Activated CD4-positive, alpha-beta T cell treated with anti-CD3 and anti-CD28 coated beads, Interleukin-2, amount 50 U/mL, for 16 hours (primary cell): ENCODE data around the gene TRAF2.

Source experiments
- DNase-seq: peaks from one replicate; pipeline ENCODE4 v3.0.0-alpha.2; 2020

The TRAF2 gene

DNA sequence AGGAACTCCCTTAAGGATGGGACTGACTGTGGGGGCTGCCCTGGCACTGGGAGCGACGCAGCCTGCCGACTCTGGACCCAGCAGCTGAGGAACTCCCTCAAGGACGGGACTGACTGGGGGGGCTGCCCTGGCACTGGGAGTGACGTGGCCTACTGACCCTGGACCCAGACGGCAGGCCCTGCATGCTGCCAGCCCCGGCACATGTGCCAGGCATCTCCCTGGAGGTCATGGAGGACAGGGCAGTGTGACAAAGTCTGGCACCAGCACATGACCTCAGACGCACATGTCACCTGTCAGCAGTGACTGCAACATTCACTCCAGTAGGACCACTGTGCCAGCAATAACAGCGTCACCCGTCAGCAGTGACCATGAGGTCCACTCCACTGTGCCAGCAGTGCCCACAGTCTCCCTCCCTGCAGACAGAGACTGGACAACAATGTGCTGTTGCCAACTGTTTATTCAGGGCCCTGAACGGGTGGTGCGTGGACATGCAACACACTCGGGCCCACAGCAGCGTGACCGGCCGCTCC lies 53.7 kb downstream of the TRAF2 start:
- DNase-seq: no peak

GRCh38 chr9:136940526-136941230 lies 54.4 kb downstream of the TRAF2 start:
- DNase-seq: no peak

- no peak for DNase-seq
Measured at GRCh38 chr9:136941231-136942111, 55.2 kb downstream of the TRAF2 start.

DNA sequence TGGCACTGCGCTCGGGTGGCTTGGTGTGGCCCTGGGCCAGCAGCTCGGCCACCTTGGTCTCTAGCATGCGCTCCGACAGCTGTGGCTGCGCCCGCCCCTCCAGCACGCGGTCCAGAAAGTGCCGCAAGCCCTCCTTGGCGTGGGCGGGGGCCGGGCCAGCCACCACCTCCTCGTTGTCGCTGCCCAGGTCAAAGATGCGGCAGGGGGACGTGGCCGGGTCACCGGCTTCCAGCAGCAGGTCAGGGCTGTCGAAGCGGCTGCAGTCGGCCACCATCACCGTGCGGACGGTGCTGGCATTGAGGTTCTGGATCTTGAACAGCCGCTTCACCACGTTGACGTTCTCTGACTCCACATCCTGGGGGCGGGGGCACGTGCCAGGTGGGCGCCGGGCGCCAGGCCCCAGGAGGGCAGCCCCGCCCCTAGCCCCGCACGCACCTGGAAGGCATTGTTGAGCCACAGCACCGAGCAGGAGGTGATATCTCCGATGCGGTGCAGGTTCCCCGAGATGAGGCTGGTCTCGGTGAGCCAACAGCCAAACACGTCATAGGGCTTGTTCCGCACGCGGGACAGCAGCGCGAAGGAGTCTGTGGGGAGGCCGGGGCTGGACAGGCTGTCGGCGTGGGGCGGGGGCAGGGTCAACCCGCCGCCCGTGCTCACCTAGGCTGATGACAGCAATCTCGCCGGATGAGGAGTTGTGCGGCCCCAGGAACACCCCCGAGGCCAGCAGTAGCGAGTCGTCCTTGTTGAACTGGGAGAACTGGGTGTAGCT lies 56.0 kb downstream of the TRAF2 start:
- DNase-seq: no peak

DNA sequence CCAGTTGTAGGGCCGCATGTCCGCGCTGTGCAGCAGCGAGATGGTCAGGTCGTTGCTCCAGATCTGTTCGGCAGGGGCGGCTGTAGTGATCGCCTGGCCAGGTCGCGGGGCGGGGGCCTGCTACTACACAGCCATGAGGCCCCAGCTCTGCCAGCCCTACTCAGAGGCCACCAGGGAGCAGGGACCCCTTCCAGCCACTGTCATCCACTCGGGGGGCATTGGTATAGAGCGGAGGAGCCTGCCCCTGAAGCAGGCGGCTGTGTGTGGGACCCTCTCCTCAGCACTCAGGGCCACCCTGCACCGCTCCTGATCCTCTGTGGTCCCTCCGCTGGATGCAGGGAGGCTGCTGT lies 56.5 kb downstream of the TRAF2 start:
- DNase-seq: no peak

- DNase-seq: peak; percentile 37
Measured at GRCh38 chr9:136943291-136944211, 57.2 kb downstream of the TRAF2 start.

GRCh38 chr9:136944212-136944518 lies 57.8 kb downstream of the TRAF2 start:
- no peak for DNase-seq

- peak; percentile 96 for DNase-seq
Measured at GRCh38 chr9:136944519-136945332, 58.4 kb downstream of the TRAF2 start, which contains the start of the genes C8G and FBXW5. TSS of gene C8G (plus strand) at chr9:136945243. CDS start at chr9:136945321, 78 bp downstream. TSS of gene FBXW5 (minus strand) at chr9:136944738. CDS start at chr9:136944083, 655 bp downstream.

DNA sequence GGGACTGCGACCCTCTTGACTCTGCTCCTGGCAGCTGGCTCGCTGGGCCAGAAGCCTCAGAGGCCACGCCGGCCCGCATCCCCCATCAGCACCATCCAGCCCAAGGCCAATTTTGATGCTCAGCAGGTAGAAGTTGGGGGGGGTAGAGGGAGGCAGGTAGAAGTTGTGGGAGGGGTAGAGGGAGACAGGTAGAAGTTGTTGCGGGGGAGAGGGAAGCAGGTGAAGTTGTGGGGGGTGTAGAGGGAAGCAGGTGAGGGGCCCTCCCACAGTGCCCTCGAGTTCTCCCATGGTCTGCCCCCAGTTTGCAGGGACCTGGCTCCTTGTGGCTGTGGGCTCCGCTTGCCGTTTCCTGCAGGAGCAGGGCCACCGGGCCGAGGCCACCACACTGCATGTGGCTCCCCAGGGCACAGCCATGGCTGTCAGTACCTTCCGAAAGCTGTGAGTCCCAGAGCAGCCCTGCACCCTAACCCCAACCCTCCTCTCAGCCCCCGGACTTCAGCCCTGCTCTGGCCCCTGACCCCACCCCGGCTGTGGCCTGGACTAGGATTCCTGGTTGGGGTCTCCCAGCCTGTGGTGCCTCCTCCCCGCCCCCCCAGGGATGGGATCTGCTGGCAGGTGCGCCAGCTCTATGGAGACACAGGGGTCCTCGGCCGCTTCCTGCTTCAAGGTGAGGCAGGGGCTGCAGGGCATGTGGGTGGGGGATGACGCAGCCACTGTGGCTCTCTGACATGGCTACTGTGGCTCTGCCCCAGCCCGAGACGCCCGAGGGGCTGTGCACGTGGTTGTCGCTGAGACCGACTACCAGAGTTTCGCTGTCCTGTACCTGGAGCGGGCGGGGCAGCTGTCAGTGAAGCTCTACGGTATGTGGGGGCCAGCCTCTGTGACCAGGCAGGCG lies 59.3 kb downstream of the TRAF2 start:
- DNase-seq: no peak

DNA sequence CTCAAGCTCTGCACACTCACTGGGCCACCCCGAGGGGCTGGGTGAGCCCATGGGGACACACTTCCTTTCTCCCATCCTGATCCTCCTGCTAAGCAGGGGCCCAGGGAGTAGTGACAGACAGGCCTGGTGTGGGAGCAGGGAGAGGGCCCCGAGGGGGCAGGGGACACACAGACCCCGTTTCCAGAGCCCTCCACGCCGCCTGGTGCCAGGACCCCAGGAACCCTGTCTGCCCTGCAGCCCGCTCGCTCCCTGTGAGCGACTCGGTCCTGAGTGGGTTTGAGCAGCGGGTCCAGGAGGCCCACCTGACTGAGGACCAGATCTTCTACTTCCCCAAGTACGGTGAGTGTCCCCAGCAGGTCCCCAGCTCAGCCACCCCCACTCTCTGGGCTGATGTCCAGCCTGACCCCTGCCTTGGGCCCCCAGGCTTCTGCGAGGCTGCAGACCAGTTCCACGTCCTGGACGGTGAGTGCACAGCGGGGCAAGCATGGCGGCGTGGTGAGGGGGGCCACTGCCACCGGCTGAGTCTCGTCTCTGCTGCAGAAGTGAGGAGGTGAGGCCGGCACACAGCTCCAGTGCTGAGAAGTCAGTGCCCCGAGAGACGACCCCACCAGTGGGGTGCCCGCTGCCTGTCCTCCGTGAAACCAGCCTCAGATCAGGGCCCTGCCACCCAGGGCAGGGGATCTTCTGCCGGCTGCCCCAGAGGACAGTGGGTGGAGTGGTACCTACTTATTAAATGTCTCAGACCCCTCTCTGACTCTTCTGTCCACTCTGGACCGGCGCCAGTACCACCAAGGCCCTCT lies 60.1 kb downstream of the TRAF2 start:
- DNase-seq: no peak

DNA sequence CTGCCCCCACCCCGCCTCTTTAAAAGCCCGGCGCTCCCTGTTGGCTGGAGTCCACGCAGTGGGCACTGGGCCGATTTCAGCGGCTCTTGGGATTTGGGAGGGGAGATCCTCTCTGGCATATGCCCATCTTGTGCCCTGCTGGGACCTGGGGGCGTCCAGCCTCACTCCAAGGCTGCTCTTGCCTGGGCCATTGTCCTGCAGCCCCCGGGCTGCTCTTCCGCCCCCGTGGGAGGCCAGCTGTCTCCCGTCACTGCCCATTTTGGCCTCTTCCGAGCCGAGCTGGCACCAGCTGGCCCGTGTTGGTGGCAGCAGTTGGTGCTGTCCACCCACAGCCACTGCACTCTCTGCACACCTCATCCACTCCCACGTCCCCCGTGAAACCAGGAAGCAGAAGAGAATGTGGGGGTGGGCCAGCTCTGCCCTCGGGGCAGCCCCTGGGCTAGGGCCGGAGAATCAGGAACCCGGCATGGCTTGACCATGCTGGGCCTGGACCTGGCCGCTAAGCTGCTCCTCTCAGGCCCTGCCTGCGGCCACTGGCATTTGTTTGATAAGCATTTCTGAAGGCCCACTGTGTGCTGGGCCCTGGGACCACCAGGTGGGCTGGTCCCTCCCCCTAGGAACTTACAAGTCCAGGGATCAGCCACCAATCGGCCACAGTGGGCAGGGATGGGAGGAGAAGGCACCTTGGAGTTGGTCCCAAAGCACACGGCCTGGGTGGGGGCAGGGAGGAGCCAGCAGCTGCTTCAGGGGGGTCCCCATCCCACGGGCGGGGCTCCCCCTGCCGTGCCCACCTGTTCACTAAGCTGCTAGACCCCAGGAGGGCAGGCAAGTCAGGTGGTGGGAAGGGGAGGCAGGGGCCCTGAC lies 60.9 kb downstream of the TRAF2 start:
- no peak for DNase-seq

DNA sequence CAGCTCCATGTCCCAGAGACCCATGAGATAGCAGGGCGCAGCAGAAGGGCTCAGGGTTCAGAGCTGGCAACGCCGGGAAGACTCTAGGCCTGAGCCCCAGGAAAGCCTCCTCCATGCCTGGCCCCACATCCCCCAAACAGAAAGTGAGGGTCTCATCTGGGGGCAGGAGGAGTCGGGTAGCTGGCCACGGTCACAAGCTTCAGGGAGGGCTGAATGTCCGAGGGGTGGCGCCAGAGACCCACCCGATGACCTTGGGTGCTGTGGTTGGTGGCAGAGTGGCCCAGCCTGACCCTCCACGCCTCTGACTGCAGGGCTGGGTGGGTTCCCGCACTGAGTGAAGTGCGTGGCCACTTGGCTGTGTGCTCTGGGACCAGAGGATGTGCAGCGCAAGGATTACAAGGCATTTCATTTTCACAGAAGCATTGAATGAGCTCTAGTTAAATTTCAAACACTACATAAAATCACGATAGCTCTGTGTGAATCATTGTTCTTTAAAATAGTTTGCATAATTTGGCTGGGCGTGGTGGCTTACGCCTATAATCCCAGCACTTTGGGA lies 61.7 kb downstream of the TRAF2 start:
- peak; percentile 18 for DNase-seq

DNA sequence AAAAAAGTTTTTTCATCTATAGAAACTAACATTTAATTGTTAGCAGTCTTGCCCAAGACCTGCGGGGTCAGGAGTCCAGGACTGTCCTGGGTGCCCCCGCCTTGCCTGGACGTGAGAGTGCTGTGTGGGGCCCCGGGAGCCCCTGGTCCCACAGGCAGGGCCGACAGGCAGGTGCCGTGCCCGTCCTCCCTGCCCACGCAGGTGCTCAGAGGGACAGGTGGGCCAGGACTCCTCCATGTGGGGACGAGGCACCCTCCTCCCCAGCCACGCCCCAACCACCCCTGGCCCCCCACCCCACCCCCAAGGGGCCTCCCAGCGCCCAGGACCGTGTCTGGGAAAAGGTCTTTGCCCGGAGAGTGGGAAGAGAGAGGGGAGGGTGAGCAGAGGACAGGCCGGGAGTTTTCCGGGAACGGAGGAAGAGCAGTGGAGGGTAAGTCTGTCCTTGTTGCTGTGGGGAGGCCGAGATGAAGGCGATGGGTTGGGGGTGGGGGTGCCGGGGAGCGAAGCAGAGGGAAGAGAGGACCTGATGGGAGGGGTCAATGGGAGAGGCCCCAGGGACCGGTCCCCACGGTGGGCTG lies 63.0 kb downstream of the TRAF2 start:
- DNase-seq: no peak

GRCh38 chr9:136949817-136950655 lies 63.7 kb downstream of the TRAF2 start:
- DNase-seq: peak; percentile 97

DNA sequence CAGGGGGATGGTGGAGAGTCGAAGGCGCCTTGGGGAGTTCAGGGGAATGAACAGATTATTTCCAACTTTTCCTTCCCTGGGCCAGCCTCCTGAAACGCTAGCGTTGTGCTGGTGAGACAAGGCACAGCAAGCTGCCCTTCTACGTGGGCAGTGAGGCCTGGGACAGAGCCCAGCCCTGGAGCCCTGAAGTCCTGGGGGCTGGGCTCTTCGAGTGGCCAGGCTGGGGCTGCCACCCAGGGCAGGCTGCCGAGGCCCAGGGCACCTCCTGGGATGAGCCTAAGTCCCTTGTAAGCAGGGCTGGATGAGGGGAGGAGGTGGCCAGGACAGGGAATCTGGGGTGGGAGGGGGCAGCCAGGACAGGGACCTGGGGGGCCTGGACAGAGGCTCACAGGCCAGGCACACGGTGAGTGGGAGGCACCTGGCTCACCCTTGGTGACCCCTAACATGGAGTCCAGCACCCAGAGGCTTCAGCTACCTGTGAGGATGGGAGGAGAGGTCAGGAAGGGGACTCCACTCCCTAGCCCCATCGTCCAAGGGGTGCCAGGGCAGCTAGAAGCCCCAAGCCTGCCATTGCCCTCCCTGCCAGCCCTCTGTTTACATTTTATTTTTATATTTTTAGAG lies 64.5 kb downstream of the TRAF2 start:
- DNase-seq: no peak
